Naive B cell (primary cell): ENCODE results near the gene TF. TPM values are rescaled to one million over a fixed set of nuclear protein-coding genes. Genes with fewer than 3 reads are reported as not detected.
A peak's percentile ranks its signal among the peaks of the same experiment; 100 is the strongest.

Experiments used
- ATAC-seq, 2 donors: fragments of 150-1000 bp; cut with Tn5 transposase; 2 replicates each; pipeline ENCODE4 v1.10.0; 2021; ENCODE audit warnings: low read depth in 2 of 2, mild to moderate bottlenecking in 2 of 2, moderate library complexity in 2 of 2
- DNase-seq: peaks from one replicate; pipeline ENCODE4 v3.0.0; 2022
- H3K27ac Mint-ChIP-seq, 6 donors: one replicate each; pipeline ENCODE4 v1.8.0; 2020 to 2022; ENCODE audit warnings: mild to moderate bottlenecking in 6 of 6, mixed read lengths in 6 of 6, moderate library complexity in 5 of 6, inconsistent platforms in 2 of 6
- H3K27me3 Mint-ChIP-seq, 3 donors: one replicate each; pipeline ENCODE4 v1.8.0; 2021 to 2022; ENCODE audit warnings: mixed read lengths in 3 of 3, mild to moderate bottlenecking in 1 of 3
- H3K36me3 Mint-ChIP-seq, 2 donors: one replicate each; pipeline ENCODE4 v1.8.0; 2020 to 2022; ENCODE audit warnings: mixed read lengths in 2 of 2, inconsistent platforms in 1 of 2, mild to moderate bottlenecking in 1 of 2
- H3K4me1 Mint-ChIP-seq, 3 donors: one replicate each; pipeline ENCODE4 v1.8.0; 2020 to 2022; ENCODE audit warnings: mixed read lengths in 3 of 3, inconsistent platforms in 1 of 3, mild to moderate bottlenecking in 1 of 3, moderate library complexity in 1 of 3
- H3K4me3 Mint-ChIP-seq, 8 donors: one replicate each; pipeline ENCODE4 v1.8.0; 2020 to 2022; ENCODE audit warnings: mild to moderate bottlenecking in 8 of 8, mixed read lengths in 8 of 8, moderate library complexity in 8 of 8, inconsistent platforms in 2 of 8
- H3K9me3 Mint-ChIP-seq, 7 donors: one replicate each; pipeline ENCODE4 v1.8.0; 2020 to 2022; ENCODE audit warnings: mixed read lengths in 7 of 7, mild to moderate bottlenecking in 5 of 7, inconsistent platforms in 2 of 7, moderate library complexity in 1 of 7
- polyA plus RNA-seq, 6 donors: library from polyadenylated mRNA; unstranded; fragments of 300-500 nt; fragmentation: Illumina TruSeq; gene quantifications; one replicate each; pipeline ENCODE4 v1.2.3, GENCODE V29; 2021; ENCODE audit warnings: low read depth in 6 of 6

The TF gene
- polyA plus RNA-seq, 6 donors from 2014 or later: 0.24 to 0.29 TPM; not detected in 4

GRCh38 chr3:133782454-133782853 lies 36.3 kb downstream of the TF start:
- no peaks in the 10 kb centered on the region for H3K36me3 Mint-ChIP-seq
- peak overlapping the region in 2 of 6 donors; percentile 5 to 24 for H3K27ac Mint-ChIP-seq
- no peak for ATAC-seq
- peaks cover 0 to 6% (median 2%) of the 10 kb centered on the region in 7 donors for H3K9me3 Mint-ChIP-seq
- H3K4me1 Mint-ChIP-seq: no peaks in the 10 kb centered on the region
- DNase-seq: no peak
- H3K4me3 Mint-ChIP-seq: no peak overlapping the region
- H3K27me3 Mint-ChIP-seq: peaks cover 27 to 36% (median 30%) of the 10 kb centered on the region in 3 donors

GRCh38 chr3:133783762-133784161 lies 37.6 kb downstream of the TF start:
- no peaks in the 10 kb centered on the region for H3K4me1 Mint-ChIP-seq
- H3K27ac Mint-ChIP-seq: no peak overlapping the region
- ATAC-seq: no peak
- peaks cover 29 to 44% (median 34%) of the 10 kb centered on the region in 3 donors for H3K27me3 Mint-ChIP-seq
- no peak for DNase-seq
- H3K9me3 Mint-ChIP-seq: peaks cover 0 to 6% (median 2%) of the 10 kb centered on the region in 7 donors
- no peaks in the 10 kb centered on the region for H3K36me3 Mint-ChIP-seq
- H3K4me3 Mint-ChIP-seq: no peak overlapping the region

- H3K27ac Mint-ChIP-seq: no peak overlapping the region
- no peaks in the 10 kb centered on the region for H3K4me1 Mint-ChIP-seq
- peaks cover 0 to 11% of the 10 kb centered on the region in 2 donors for H3K36me3 Mint-ChIP-seq
- H3K27me3 Mint-ChIP-seq: peaks cover 5 to 38% (median 18%) of the 10 kb centered on the region in 3 donors
- peaks cover 0 to 36% (median 15%) of the 10 kb centered on the region in 7 donors for H3K9me3 Mint-ChIP-seq
- no peak for ATAC-seq
- DNase-seq: no peak
- no peak overlapping the region for H3K4me3 Mint-ChIP-seq
These were observed 41.8 kb downstream of the TF start for GRCh38 chr3:133788024-133788423.

DNA sequence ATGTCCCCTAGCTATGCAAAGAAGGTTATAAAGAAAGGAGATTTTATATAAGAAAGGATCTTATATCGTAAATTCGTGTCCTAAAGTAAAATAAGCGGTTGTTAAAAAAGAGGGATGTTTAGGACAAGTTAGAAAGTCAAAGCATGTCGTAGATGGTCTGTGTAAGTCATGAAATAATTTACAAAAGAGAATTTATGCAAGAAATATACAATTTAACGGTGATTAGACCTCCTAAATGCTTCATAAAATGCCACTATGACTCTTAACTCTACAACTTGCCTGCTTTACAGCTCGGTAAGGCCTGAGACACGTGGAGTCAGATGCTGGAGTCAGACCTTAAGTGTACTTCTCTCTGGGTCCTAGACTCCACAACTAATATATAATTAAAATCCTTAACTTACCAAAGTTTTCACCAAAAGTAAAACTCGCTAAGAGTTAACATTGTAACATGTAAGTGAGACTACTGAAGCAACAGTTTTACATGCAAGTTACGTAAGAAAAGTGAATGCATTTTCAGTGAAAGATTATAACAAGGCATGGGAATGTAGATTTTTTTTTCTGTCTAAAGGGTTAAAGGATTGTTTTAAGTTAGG lies 46.1 kb downstream of the TF start:
- H3K36me3 Mint-ChIP-seq: peaks cover 0 to 12% of the 10 kb centered on the region in 2 donors
- no peak for DNase-seq
- peaks cover 0 to 39% (median 16%) of the 10 kb centered on the region in 7 donors for H3K9me3 Mint-ChIP-seq
- no peak overlapping the region for H3K27ac Mint-ChIP-seq
- ATAC-seq: no peak
- no peaks in the 10 kb centered on the region for H3K4me1 Mint-ChIP-seq
- peaks cover 7 to 41% (median 12%) of the 10 kb centered on the region in 3 donors for H3K27me3 Mint-ChIP-seq
- H3K4me3 Mint-ChIP-seq: no peak overlapping the region

- Mint-ChIP-seq H3K27ac (no peak overlapping the region), H3K4me3 (no peak overlapping the region), H3K36me3 (peaks cover 0 to 5% of the 10 kb centered on the region in 2 donors), H3K9me3 (peaks cover 0 to 13% (median 10%) of the 10 kb centered on the region in 7 donors), H3K27me3 (peaks cover 18 to 45% (median 26%) of the 10 kb centered on the region in 3 donors), H3K4me1 (no peaks in the 10 kb centered on the region)
- no peak for DNase-seq
- no peak for ATAC-seq
These were observed 51.4 kb downstream of the TF start for GRCh38 chr3:133797396-133798105.

DNA sequence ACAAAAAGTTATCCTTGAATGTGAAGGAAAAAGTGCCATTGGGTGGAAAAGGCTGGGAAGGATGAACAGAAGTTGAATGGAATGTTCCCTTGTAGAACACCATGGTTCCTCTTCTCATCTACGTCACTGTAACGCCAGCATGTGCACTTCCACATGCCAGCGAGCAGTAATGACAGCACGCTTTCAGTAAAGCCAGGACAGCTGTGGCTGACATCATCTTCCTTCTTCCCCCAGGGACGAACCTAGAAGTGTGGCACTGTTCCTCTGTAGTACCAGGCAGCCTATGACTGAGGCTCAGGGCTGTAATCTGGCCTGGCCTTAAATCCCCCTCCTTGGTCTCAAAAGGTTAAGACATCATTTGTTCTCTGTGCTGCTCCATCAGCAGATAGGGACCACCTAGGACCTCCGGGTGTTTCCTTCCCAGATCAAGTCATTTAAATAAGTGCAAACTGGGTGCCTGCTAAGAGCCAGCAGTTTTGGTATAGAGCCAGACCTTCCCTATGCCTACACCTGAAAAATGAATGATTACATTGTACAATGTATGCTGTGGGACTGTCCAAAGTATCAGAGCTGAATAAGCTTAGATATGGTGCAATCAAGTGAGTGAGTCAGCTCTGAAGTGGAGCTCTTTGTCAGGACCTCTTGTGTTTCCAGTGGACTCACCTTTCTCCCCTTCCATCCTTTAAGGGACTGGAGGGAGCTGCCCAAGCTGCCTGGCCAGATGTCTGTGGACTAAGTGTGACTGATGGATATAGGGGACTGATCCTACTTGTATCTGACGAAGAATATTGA lies 53.8 kb downstream of the TF start:
- Mint-ChIP-seq H3K27ac (no peak overlapping the region), H3K9me3 (peaks cover 0 to 5% (median 1%) of the 10 kb centered on the region in 7 donors), H3K36me3 (no peaks in the 10 kb centered on the region), H3K27me3 (peaks cover 23 to 39% (median 33%) of the 10 kb centered on the region in 3 donors), H3K4me3 (peak overlapping the region in 1 of 8 donors; percentile 14), H3K4me1 (peaks cover 0 to 2% (median 0%) of the 10 kb centered on the region in 3 donors)
- DNase-seq (no peak), ATAC-seq (peak; percentile 62 to 69)

DNA sequence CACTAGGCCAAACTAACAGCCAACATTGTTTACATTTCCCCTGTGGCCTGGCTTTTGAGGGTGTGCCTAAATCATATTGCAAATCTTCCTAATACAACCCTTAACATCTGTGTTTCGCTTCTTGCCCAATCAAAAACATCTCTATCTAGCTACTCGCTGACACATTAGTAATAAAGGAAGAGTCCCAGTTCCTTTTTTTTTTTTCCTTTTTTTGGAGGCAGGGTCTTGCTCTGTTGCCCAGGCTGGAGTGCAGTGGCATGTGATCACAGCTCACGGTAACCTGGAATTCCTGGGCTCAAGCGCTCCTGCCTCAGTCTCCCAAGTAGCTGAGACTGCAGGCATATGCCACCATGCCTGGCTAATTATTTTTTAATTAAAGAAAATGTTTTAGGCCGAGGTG lies 57.3 kb downstream of the TF start:
- ATAC-seq (no peak), DNase-seq (no peak)
- H3K36me3 Mint-ChIP-seq: peaks cover 0 to 5% of the 10 kb centered on the region in 2 donors
- peaks cover 9 to 19% (median 19%) of the 10 kb centered on the region in 3 donors for H3K27me3 Mint-ChIP-seq
- H3K27ac Mint-ChIP-seq: no peak overlapping the region
- peaks cover 6 to 19% (median 17%) of the 10 kb centered on the region in 3 donors for H3K4me1 Mint-ChIP-seq
- H3K4me3 Mint-ChIP-seq: peak overlapping the region in 1 of 8 donors; percentile 10
- no peaks in the 10 kb centered on the region for H3K9me3 Mint-ChIP-seq

DNA sequence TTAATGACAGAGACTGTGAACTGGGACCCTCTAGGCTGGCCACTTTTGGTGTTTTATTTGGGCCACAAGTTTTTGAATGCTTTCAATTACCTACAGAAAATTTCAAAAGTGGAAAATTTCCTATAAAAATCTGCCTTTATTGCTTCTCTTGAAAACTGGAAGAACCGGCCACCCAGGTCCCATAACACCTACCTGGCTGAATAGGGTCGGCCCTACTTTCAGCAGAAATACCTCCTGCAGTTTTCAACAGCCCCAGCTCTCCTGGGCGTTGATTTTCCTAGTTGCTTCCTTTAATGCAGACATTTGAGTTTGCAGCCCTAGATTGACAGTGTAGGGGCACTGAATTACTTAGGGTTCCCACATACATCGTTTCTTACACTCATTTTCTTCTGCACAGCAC lies 58.7 kb downstream of the TF start:
- Mint-ChIP-seq H3K4me1 (peaks cover 6 to 19% (median 17%) of the 10 kb centered on the region in 3 donors), H3K9me3 (no peaks in the 10 kb centered on the region), H3K27me3 (peaks cover 6 to 19% (median 18%) of the 10 kb centered on the region in 3 donors), H3K36me3 (peaks cover 0 to 5% of the 10 kb centered on the region in 2 donors), H3K4me3 (peak overlapping the region in 7 of 8 donors; percentile 94 to 99 (median 97)), H3K27ac (peak overlapping the region in 2 of 6 donors; percentile 94 to 96)
- ATAC-seq (no peak), DNase-seq (no peak)

GRCh38 chr3:133805384-133805701 lies 59.1 kb downstream of the TF start:
- Mint-ChIP-seq H3K36me3 (peaks cover 0 to 5% of the 10 kb centered on the region in 2 donors), H3K27ac (peak overlapping the region; percentile 94 to 99 (median 96)), H3K4me1 (peaks cover 6 to 19% (median 17%) of the 10 kb centered on the region in 3 donors), H3K9me3 (no peaks in the 10 kb centered on the region), H3K4me3 (peak overlapping the region; percentile 94 to 99 (median 97)), H3K27me3 (peaks cover 6 to 19% (median 13%) of the 10 kb centered on the region in 3 donors)
- ATAC-seq (no peak), DNase-seq (no peak)

- peak; percentile 94 for DNase-seq
- peaks cover 6 to 19% (median 17%) of the 10 kb centered on the region in 3 donors for H3K4me1 Mint-ChIP-seq
These were observed 59.7 kb downstream of the TF start, which contains the start of gene SRPRB for GRCh38 chr3:133805702-133806475. SRPRB (plus strand) TSS chr3:133805815; CDS start chr3:133805849, 34 bp downstream.

DNA sequence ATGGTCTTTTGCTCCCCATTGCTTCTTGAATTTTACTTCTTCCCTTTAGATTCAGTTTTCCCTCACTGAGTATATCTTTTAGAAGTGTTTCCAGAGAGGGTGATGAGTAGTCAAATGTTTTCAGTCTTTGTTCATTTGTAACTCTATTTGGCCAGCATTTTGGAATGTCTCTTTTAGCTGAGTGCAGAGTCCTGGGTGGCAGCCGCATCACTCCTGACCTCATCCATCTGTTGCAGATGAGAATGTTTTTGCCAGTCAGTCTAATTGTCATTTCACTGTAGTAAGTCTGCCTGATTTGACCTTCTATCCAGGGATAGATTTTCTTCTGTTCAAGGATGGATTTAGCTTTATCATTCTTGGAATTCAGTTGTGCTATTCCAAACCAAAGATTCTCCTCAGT lies 66.7 kb downstream of the TF start:
- Mint-ChIP-seq H3K27ac (peak overlapping the region in 2 of 6 donors; percentile 3 to 5), H3K36me3 (peaks cover 19 to 23% of the 10 kb centered on the region in 2 donors), H3K9me3 (no peaks in the 10 kb centered on the region), H3K27me3 (no peaks in the 10 kb centered on the region), H3K4me1 (peaks cover 0 to 11% (median 7%) of the 10 kb centered on the region in 3 donors), H3K4me3 (no peak overlapping the region)
- DNase-seq (no peak), ATAC-seq (no peak)

More at GRCh38 chr3:133805702-133806475, 59.7 kb downstream of the TF start, which contains the start of gene SRPRB:
- Mint-ChIP-seq H3K9me3 (no peaks in the 10 kb centered on the region), H3K4me3 (peak within 1 kb of the TSS; percentile 94 to 99 (median 97)), H3K27ac (peak within 1 kb of the TSS; percentile 94 to 99 (median 96)), H3K36me3 (peaks cover 0 to 5% of the 10 kb centered on the region in 2 donors), H3K27me3 (peaks cover 6 to 19% (median 8%) of the 10 kb centered on the region in 3 donors)
- ATAC-seq: peak; percentile 95

GRCh38 chr3:133815386-133815785 lies 69.2 kb downstream of the TF start:
- peaks cover 0 to 11% (median 7%) of the 10 kb centered on the region in 3 donors for H3K4me1 Mint-ChIP-seq
- H3K27ac Mint-ChIP-seq: peak overlapping the region in 1 of 6 donors; percentile 7
- H3K9me3 Mint-ChIP-seq: no peaks in the 10 kb centered on the region
- H3K36me3 Mint-ChIP-seq: peaks cover 18 to 20% of the 10 kb centered on the region in 2 donors
- no peak for DNase-seq
- H3K27me3 Mint-ChIP-seq: no peaks in the 10 kb centered on the region
- ATAC-seq: no peak
- H3K4me3 Mint-ChIP-seq: no peak overlapping the region
